Inflammatory macrophage treated with lipopolysaccharide for 1 hour (primary cell): ENCODE results near the gene PRCD.
A peak's percentile ranks its signal among the peaks of the same experiment; 100 is the strongest.
"Not testable (repeated sequence)": the region's sequence is repeated elsewhere in the genome, so short reads cannot be mapped to it uniquely, and the experiment has no call there.

Experiments used
- DNase-seq, 2 donors: peaks; one replicate each; pipeline ENCODE4 v3.0.0-alpha.2; 2020 to 2022

Gene PRCD

GRCh38 chr17:76528528-76529223, 11.2 kb upstream of the PRCD start:
- DNase-seq: no peak

- DNase-seq: peak; percentile 73 to 82
These were observed 10.4 kb upstream of the PRCD start for GRCh38 chr17:76529224-76530094.

GRCh38 chr17:76530095-76530723, 9.6 kb upstream of the PRCD start:
- DNase-seq: peak in 1 of 2 donors; percentile 65

- DNase-seq: no peak
These were observed 8.9 kb upstream of the PRCD start for GRCh38 chr17:76530811-76531485.

GRCh38 chr17:76531486-76532038, 8.3 kb upstream of the PRCD start:
- DNase-seq: no peak

- DNase-seq: no peak
These were observed 7.7 kb upstream of the PRCD start for GRCh38 chr17:76532072-76532651.

GRCh38 chr17:76533640-76534359, 6.0 kb upstream of the PRCD start:
- DNase-seq: not testable (repeated sequence)

GRCh38 chr17:76534831-76535732, 4.8 kb upstream of the PRCD start:
- no peak for DNase-seq

- no peak for DNase-seq
These were observed 3.9 kb upstream of the PRCD start for GRCh38 chr17:76535788-76536510.

- DNase-seq: no peak
These were observed 3.1 kb upstream of the PRCD start for GRCh38 chr17:76536511-76537287.

- DNase-seq: no peak
These were observed 2.6 kb upstream of the PRCD start for GRCh38 chr17:76537288-76537577.

GRCh38 chr17:76537578-76538280, 2.1 kb upstream of the PRCD start, which contains the start of gene CYGB:
TSS of gene CYGB (minus strand) at chr17:76537709. CDS start at chr17:76537542, 167 bp downstream.
- no peak for DNase-seq

GRCh38 chr17:76538281-76538931, 1.4 kb upstream of the PRCD start:
- no peak for DNase-seq

- DNase-seq: no peak
These were observed 788 bp upstream of the PRCD start for GRCh38 chr17:76538941-76539570.

- DNase-seq: peak; percentile 86 to 87
These were observed 797 bp downstream of the PRCD start for GRCh38 chr17:76540381-76541300.

GRCh38 chr17:76541739-76542454, 2.1 kb downstream of the PRCD start:
- DNase-seq: no peak
